HepG2 (cell line): Measurements from ENCODE around the gene PPP1R15B. TPM values are rescaled to one million over a fixed set of nuclear protein-coding genes. Genes with fewer than 3 reads are reported as not detected.

Experiments
- ADNP ChIP-seq: sonication (generic); formaldehyde crosslinking; IDR thresholded peaks from 2 replicates; pipeline ENCODE4 v1.4.0; 2020; ENCODE audit warnings: missing genetic modification reagents
- CHCHD3 ChIP-seq: sonication (generic); formaldehyde crosslinking; IDR thresholded peaks from 2 replicates; pipeline ENCODE4 v1.8.0; 2022; ENCODE audit warnings: mild to moderate bottlenecking, missing genetic modification reagents, moderate library complexity
- DMAP1 ChIP-seq: IDR thresholded peaks from 2 replicates; pipeline ENCODE4 v1.6.1; 2016
- ERF ChIP-seq: IDR thresholded peaks from 2 replicates; pipeline ENCODE4 v1.6.1; 2018; ENCODE audit warnings: missing biosample characterization, missing genetic modification reagents
- JUND ChIP-seq: sonication (generic); formaldehyde crosslinking; IDR thresholded peaks from 2 replicates; pipeline ENCODE4 v1.8.0; 2022; ENCODE audit warnings: mild to moderate bottlenecking, missing genetic modification reagents
- MAFK ChIP-seq, 2 experiments: IDR thresholded peaks in 1 of 2; conservative IDR thresholded peaks in 1 of 2; 2 replicates each; pipeline ENCODE4 v1.6.1; 2011; ENCODE audit warnings: improper control_type of control experiment in 2 of 2, low read length in 2 of 2
- NCOA2 ChIP-seq: sonication (generic); formaldehyde crosslinking; IDR thresholded peaks from 2 replicates; pipeline ENCODE4 v1.8.0; 2022; ENCODE audit warnings: inconsistent platforms
- NFYB ChIP-seq: sonication (generic); formaldehyde crosslinking; IDR thresholded peaks from 2 replicates; pipeline ENCODE4 v1.4.0; 2020; ENCODE audit warnings: missing genetic modification reagents
- NRL ChIP-seq: sonication (generic); formaldehyde crosslinking; IDR thresholded peaks from 2 replicates; pipeline ENCODE4 v1.5.0; 2020; ENCODE audit warnings: missing genetic modification reagents, mild to moderate bottlenecking, moderate library complexity, borderline replicate concordance
- PHF8 ChIP-seq: sonication (generic); formaldehyde crosslinking; IDR thresholded peaks from 2 replicates; pipeline ENCODE4 v1.5.0; 2020; ENCODE audit warnings: missing genetic modification reagents
- RNF2 ChIP-seq: fragments of 450-650 bp; conservative IDR thresholded peaks from 2 replicates; pipeline ENCODE4 v1.6.1; 2016; ENCODE audit warnings: low read depth
- SP1 ChIP-seq, 2 experiments: fragments of 450-650 bp in 1 of 2; sonication (generic) in 1 of 2; formaldehyde crosslinking in 1 of 2; IDR thresholded peaks; 2 replicates each; pipeline versions ENCODE4 v1.4.0 to v1.6.1; 2016 to 2020; ENCODE audit warnings: missing genetic modification reagents in 1 of 2
- TFE3 ChIP-seq: IDR thresholded peaks from 2 replicates; pipeline ENCODE4 v1.6.1; 2016
- THAP11 ChIP-seq: IDR thresholded peaks from 2 replicates; pipeline ENCODE4 v1.6.1; 2016; ENCODE audit warnings: missing biosample characterization, missing genetic modification reagents
- TP53 ChIP-seq: sonication (generic); formaldehyde crosslinking; conservative IDR thresholded peaks from 2 replicates; pipeline ENCODE4 v1.4.0; 2020; ENCODE audit warnings: missing genetic modification reagents
- ZKSCAN1 ChIP-seq: fragments of 150-350 bp; IDR thresholded peaks from 2 replicates; pipeline ENCODE4 v1.6.1; 2014; ENCODE audit warnings: low read length
- ZNF136 ChIP-seq: sonication (generic); formaldehyde crosslinking; IDR thresholded peaks from 2 replicates; pipeline ENCODE4 v1.8.1; 2022; ENCODE audit warnings: low read depth, mild to moderate bottlenecking, moderate library complexity, missing genetic modification reagents
- ZNF138 ChIP-seq: sonication (generic); formaldehyde crosslinking; IDR thresholded peaks from 2 replicates; pipeline ENCODE4 v1.5.0; 2020; ENCODE audit warnings: mild to moderate bottlenecking, low read depth, missing genetic modification reagents
- ZNF367 ChIP-seq: sonication (generic); formaldehyde crosslinking; IDR thresholded peaks from 2 replicates; pipeline ENCODE4 v1.4.0; 2020; ENCODE audit warnings: missing genetic modification reagents, borderline replicate concordance
- ZZZ3 ChIP-seq: sonication (generic); formaldehyde crosslinking; IDR thresholded peaks from 2 replicates; pipeline ENCODE4 v1.4.0; 2020; ENCODE audit warnings: missing genetic modification reagents, mild to moderate bottlenecking, borderline replicate concordance
- polyA plus RNA-seq, 8 experiments: library from polyadenylated mRNA; depleted of rRNA in 3 of 8; stranded (reverse) in 7 of 8; unstranded in 1 of 8; fragments of >200 nt; fragmentation: Illumina TruSeq in 4 of 8; extraction: Trizol in 4 of 8; gene quantifications; 2 replicates each; pipeline versions ENCODE4 v1.2.1 to v1.2.3, GENCODE V29; 2011 to 2016; ENCODE audit warnings: low read depth in 4 of 8, missing spikeins in 1 of 8, mixed read lengths in 1 of 8; ENCODE audit not compliant: insufficient read depth in 1 of 8
- total RNA-seq, 5 experiments: library from RNA; depleted of rRNA; stranded (reverse); fragments of >200 nt; fragmentation: Illumina TruSeq; extraction: Trizol; gene quantifications; 2 replicates each; pipeline ENCODE4 v1.2.3, GENCODE V29; 2016; ENCODE audit warnings: low read depth in 1 of 5
- TF ChIP-seq, protein P1 (sequence below): sonication (generic); formaldehyde crosslinking; IDR thresholded peaks from 2 replicates; pipeline ENCODE4 v1.5.0; 2020; ENCODE audit warnings: missing genetic modification reagents, mild to moderate bottlenecking, borderline replicate concordance
- TF ChIP-seq, protein P2 (sequence below): sonication (generic); formaldehyde crosslinking; IDR thresholded peaks from 2 replicates; pipeline ENCODE4 v1.4.0; 2020; ENCODE audit warnings: missing genetic modification reagents
- TF ChIP-seq, protein P3 (sequence below): sonication (generic); formaldehyde crosslinking; IDR thresholded peaks from 2 replicates; pipeline ENCODE4 v1.8.0; 2022; ENCODE audit warnings: missing genetic modification reagents, low read depth, mild to moderate bottlenecking, borderline replicate concordance
- TF ChIP-seq, protein P4 (sequence below): sonication (generic); IDR thresholded peaks from 2 replicates; pipeline ENCODE4 v1.6.1; 2016; ENCODE audit warnings: low read depth, borderline replicate concordance
- TF ChIP-seq, protein P5 (sequence below): sonication (generic); formaldehyde crosslinking; conservative IDR thresholded peaks from 2 replicates; pipeline ENCODE4 v1.4.0; 2020; ENCODE audit warnings: missing genetic modification reagents
- TF ChIP-seq, protein P6 (sequence below): sonication (generic); formaldehyde crosslinking; IDR thresholded peaks from 2 replicates; pipeline ENCODE4 v1.8.1; 2023; ENCODE audit warnings: mild to moderate bottlenecking, missing genetic modification reagents, borderline replicate concordance

Gene PPP1R15B
- total and polyA plus RNA-seq, 2 of the 13 experiments (the other 11 are each of a cell fraction or from before 2014, with no cell fraction given), result 13.4 to 23.8 TPM

DNA sequence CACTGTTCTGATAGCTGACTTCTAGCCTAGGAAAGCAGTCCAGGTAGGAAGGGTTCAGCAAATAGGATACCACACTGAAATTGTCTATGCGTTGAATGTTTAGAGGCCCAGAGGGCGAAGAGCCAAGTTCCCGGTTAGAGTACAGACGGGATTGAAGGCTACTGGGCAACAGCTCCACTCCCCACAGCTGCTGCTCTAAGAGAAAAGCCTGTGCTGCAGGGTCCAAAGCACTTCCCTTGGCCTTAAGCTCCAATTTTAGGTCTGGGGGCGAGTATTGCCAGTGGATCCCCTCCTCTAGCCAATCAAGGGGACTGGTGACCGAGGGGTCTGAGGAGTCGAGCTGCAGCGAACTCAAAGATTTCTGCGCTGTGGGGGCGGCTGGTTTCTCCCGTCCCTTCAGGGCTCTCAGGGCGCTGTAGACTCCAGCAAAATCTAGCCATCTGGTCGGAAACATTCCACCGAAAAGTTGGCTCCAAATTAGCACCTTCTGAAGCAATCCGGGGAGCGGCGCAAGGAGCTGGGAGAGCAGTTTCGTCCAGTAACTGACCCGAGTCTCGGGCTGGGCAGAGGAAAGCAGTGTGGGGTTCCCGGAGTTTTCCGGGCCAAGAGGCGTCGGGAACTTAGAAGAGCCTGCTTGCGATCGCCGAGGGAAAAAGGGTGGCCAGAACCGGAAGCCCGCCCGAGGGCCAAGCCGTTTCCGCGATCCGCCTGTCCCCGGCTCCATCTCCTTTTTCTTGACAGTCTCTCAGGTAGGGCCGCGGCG lies 748 bp downstream of the PPP1R15B start (continued):
- TF ChIP-seq ERF (no peak), ZNF138 (CRISPR knock-in tag) (0 out of 2 replicates have a peak, but pooled peaks have one; percentile 16), SP1 (IDR thresholded peaks at IDR 0.05) (no peak), SP1 (CRISPR knock-in tag; IDR thresholded peaks at IDR 0.05) (no peak), ZNF136 (CRISPR knock-in tag) (no peak; the same call in 1 of the 2 replicates), CHCHD3 (CRISPR knock-in tag) (no peak), THAP11 (CRISPR knock-in tag) (no peak), ZZZ3 (CRISPR knock-in tag) (no peak), RNF2 (no peak), MAFK (conservative IDR thresholded peaks at IDR 0.05 in 1 of 2, IDR thresholded peaks at IDR 0.05 in 1 of 2; ENCODE audit: low read length in 2 of 2) (no peak), PHF8 (CRISPR knock-in tag) (no peak), JUND (no peak), TP53 (no peak), DMAP1 (CRISPR knock-in tag) (no peak), ZNF367 (CRISPR knock-in tag) (no peak), ZKSCAN1 (no peak), NCOA2 (CRISPR knock-in tag) (no peak), NRL (peak; percentile 60; the same call in 1 of the 2 replicates), ADNP (CRISPR knock-in tag) (no peak), NFYB (CRISPR knock-in tag) (no peak), TFE3 (no peak)
- TF ChIP-seq, protein P1, sequence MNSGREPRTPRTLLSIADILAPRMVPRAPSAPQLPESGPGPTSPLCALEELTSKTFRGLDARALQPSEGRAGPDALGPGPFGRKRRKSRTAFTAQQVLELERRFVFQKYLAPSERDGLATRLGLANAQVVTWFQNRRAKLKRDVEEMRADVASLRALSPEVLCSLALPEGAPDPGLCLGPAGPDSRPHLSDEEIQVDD, result no peak
- TF ChIP-seq, protein P2, sequence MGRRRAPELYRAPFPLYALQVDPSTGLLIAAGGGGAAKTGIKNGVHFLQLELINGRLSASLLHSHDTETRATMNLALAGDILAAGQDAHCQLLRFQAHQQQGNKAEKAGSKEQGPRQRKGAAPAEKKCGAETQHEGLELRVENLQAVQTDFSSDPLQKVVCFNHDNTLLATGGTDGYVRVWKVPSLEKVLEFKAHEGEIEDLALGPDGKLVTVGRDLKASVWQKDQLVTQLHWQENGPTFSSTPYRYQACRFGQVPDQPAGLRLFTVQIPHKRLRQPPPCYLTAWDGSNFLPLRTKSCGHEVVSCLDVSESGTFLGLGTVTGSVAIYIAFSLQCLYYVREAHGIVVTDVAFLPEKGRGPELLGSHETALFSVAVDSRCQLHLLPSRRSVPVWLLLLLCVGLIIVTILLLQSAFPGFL (CRISPR knock-in tag), result no peak
- TF ChIP-seq, protein P3, sequence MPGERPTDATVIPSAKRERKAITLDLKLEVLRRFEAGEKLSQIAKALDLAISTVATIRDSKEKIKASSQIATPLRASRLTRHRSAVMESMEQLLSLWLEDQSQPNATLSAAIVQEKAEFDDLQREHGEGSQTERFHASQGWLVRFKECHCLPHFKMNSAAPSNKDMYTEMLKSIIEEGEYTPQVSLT (CRISPR knock-in tag), result no peak
- TF ChIP-seq, protein P4, sequence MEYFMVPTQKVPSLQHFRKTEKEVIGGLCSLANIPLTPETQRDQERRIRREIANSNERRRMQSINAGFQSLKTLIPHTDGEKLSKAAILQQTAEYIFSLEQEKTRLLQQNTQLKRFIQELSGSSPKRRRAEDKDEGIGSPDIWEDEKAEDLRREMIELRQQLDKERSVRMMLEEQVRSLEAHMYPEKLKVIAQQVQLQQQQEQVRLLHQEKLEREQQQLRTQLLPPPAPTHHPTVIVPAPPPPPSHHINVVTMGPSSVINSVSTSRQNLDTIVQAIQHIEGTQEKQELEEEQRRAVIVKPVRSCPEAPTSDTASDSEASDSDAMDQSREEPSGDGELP, result no peak
- TF ChIP-seq, protein P5, sequence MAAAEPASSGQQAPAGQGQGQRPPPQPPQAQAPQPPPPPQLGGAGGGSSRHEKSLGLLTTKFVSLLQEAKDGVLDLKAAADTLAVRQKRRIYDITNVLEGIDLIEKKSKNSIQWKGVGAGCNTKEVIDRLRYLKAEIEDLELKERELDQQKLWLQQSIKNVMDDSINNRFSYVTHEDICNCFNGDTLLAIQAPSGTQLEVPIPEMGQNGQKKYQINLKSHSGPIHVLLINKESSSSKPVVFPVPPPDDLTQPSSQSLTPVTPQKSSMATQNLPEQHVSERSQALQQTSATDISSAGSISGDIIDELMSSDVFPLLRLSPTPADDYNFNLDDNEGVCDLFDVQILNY, result no peak
- TF ChIP-seq, protein P6, sequence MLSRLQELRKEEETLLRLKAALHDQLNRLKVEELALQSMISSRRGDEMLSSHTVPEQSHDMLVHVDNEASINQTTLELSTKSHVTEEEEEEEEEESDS (CRISPR knock-in tag), result no peak
